Measurements from ENCODE around the gene GARIN5A. TPM values are rescaled to one million over a fixed set of nuclear protein-coding genes. Genes with fewer than 3 reads are reported as not detected.

GARIN5A gene
- 0.29 and 0.36 TPM in 2 replicates for total RNA-seq

DNA sequence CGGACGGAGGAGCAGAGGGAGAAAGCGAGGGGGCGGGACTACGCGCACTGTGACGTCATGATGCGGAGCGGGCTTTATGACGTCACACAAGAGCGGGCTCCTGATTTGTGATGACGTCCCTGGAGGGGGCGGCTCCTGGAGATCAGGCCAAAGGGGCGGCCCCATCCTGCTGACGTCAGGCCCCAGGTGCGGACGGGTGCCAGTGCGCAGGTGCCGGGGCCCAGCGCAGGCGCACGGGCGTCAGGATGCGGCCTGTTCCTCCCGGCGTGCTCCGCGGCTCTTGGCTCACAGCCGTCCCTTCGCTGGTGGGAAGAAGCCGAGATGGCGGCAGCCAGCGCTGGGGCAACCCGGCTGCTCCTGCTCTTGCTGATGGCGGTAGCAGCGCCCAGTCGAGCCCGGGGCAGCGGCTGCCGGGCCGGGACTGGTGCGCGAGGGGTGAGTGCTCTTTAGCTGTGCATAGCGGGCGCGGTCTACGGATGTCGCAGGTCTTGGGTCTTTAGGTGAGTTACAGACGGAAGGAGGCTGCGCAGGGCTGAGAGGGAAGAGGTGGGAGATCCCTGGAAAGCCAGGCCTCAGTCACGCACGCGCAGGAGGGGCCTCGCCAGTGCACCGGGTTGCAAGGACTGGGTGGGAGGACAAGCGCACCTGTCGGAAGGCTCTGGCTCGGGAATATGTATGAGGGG, at the start of gene GARIN5A, which contains the start of gene EMC10:
Gene GARIN5A (minus strand): TSS at position 625 of the 683 bp plus-strand sequence. CDS start 460 bp downstream, at position 165.
Gene EMC10 (plus strand): TSS at position 284 of the 683 bp plus-strand sequence. CDS start 38 bp downstream, at position 322.
- Histone ChIP-seq H3K4me3 (ENCODE audit: insufficient read depth, low read length) (peak within 1 kb of the TSS; percentile 99), H3K36me3 (ENCODE audit: insufficient read depth, low read length) (peaks cover 10% of the 10 kb centered on the region), H2AFZ (ENCODE audit: low read length) (peak within 1 kb of the TSS; percentile 93), H3K79me2 (ENCODE audit: insufficient read depth, low read length) (peaks cover 23% of the 10 kb centered on the region), H3K27ac (ENCODE audit: low read depth, low read length) (peak within 1 kb of the TSS; percentile 67), H3K4me1 (ENCODE audit: insufficient read depth, low read length) (peaks cover 7% of the 10 kb centered on the region), H3K9me3 (ENCODE audit: low read depth, low read length) (no peaks in the 10 kb centered on the region), H4K20me1 (ENCODE audit: insufficient read depth, low read length) (peaks cover 23% of the 10 kb centered on the region), H3K27me3 (ENCODE audit: insufficient read depth, low read length) (no peaks in the 10 kb centered on the region), H3K4me2 (ENCODE audit: insufficient read depth, low read length) (peak within 1 kb of the TSS; percentile 84)
- TF ChIP-seq, protein P1, sequence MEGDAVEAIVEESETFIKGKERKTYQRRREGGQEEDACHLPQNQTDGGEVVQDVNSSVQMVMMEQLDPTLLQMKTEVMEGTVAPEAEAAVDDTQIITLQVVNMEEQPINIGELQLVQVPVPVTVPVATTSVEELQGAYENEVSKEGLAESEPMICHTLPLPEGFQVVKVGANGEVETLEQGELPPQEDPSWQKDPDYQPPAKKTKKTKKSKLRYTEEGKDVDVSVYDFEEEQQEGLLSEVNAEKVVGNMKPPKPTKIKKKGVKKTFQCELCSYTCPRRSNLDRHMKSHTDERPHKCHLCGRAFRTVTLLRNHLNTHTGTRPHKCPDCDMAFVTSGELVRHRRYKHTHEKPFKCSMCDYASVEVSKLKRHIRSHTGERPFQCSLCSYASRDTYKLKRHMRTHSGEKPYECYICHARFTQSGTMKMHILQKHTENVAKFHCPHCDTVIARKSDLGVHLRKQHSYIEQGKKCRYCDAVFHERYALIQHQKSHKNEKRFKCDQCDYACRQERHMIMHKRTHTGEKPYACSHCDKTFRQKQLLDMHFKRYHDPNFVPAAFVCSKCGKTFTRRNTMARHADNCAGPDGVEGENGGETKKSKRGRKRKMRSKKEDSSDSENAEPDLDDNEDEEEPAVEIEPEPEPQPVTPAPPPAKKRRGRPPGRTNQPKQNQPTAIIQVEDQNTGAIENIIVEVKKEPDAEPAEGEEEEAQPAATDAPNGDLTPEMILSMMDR (IDR thresholded peaks at IDR 0.05; ENCODE audit: extremely low read depth, low read depth, low read length), result no peak
- DNase-seq (ENCODE audit: insufficient read length, low spot score, missing footprints), result peak; percentile 100

DNA sequence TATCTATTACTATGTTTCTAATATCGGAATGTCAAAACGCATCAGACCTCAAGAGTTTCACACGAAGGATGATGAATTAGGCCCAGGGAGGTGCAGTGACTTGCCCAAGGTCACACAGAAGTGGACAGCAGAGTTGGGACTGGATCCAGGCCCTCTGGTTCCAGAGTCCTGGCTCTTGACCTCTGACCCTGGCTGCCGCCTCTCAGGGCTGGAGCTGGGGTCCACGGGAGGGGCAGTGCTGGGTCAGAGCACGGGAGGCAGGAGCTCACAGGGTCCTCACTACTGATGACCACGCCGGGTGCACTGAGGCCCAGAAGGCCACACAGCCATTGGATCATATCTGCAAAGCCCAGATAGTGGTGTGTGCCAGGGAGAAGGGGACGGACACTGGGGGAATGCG, 46.2 kb upstream of the GARIN5A start:
- H3K4me3 ChIP-seq (ENCODE audit: insufficient read depth, low read length), result no peak overlapping the region
- TF ChIP-seq, protein P1 (IDR thresholded peaks at IDR 0.05; ENCODE audit: extremely low read depth, low read depth, low read length), result no peak

DNA sequence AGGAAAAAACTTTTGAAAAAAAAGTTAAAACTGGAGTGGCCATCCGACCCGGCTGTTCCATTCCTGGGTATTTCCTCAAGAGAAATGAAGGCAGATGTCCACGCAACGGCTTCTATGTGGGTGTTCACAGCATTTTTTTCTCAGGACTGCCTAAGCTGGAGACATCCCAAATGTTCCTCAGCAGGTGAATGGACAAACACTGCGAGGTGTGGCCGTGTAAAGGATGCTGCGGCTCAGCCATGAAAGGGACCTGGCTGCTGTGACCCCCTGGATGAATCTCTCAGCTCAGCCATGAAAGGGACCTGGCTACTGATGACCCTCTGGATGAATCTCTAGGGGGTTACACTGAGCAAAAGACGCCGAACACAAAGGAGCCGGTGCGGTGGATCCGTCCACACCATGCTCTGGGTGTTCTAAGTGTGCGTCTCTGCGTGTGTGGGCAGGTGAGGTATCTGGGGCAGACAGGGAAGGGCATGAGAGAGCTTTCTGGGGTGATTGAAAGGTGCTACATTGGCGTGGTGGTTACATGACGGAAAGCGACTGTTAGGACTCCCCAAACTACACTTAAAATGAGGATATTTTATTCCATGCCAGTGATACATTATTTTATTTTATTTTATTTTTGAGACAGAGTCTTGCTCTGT, 44.3 kb upstream of the GARIN5A start:
- Histone ChIP-seq H3K79me2 (ENCODE audit: insufficient read depth, low read length) (no peaks in the 10 kb centered on the region), H3K4me3 (ENCODE audit: insufficient read depth, low read length) (no peak overlapping the region), H4K20me1 (ENCODE audit: insufficient read depth, low read length) (no peaks in the 10 kb centered on the region), H3K36me3 (ENCODE audit: insufficient read depth, low read length) (no peaks in the 10 kb centered on the region), H3K4me2 (ENCODE audit: insufficient read depth, low read length) (no peak overlapping the region), H3K4me1 (ENCODE audit: insufficient read depth, low read length) (no peaks in the 10 kb centered on the region), H3K27ac (ENCODE audit: low read depth, low read length) (no peak overlapping the region), H3K9me3 (ENCODE audit: low read depth, low read length) (no peaks in the 10 kb centered on the region), H3K27me3 (ENCODE audit: insufficient read depth, low read length) (no peaks in the 10 kb centered on the region), H2AFZ (ENCODE audit: low read length) (no peak overlapping the region)
- peak; percentile 51 for DNase-seq (ENCODE audit: insufficient read length, low spot score, missing footprints)
- TF ChIP-seq, protein P1 (IDR thresholded peaks at IDR 0.05; ENCODE audit: extremely low read depth, low read depth, low read length), result no peak

More for the DNA sequence above, 46.2 kb upstream of the GARIN5A start:
- no peaks in the 10 kb centered on the region for H3K27me3 ChIP-seq (ENCODE audit: insufficient read depth, low read length)
- no peak overlapping the region for H3K4me2 ChIP-seq (ENCODE audit: insufficient read depth, low read length)
- H3K9me3 ChIP-seq (ENCODE audit: low read depth, low read length), result no peaks in the 10 kb centered on the region
- H3K36me3 ChIP-seq (ENCODE audit: insufficient read depth, low read length), result no peaks in the 10 kb centered on the region
- H3K79me2 ChIP-seq (ENCODE audit: insufficient read depth, low read length), result no peaks in the 10 kb centered on the region
- H2AFZ ChIP-seq (ENCODE audit: low read length), result no peak overlapping the region
- H3K4me1 ChIP-seq (ENCODE audit: insufficient read depth, low read length), result no peaks in the 10 kb centered on the region
- no peak for DNase-seq (ENCODE audit: insufficient read length, low spot score, missing footprints)
- no peak overlapping the region for H3K27ac ChIP-seq (ENCODE audit: low read depth, low read length)
- H4K20me1 ChIP-seq (ENCODE audit: insufficient read depth, low read length), result no peaks in the 10 kb centered on the region

DNA sequence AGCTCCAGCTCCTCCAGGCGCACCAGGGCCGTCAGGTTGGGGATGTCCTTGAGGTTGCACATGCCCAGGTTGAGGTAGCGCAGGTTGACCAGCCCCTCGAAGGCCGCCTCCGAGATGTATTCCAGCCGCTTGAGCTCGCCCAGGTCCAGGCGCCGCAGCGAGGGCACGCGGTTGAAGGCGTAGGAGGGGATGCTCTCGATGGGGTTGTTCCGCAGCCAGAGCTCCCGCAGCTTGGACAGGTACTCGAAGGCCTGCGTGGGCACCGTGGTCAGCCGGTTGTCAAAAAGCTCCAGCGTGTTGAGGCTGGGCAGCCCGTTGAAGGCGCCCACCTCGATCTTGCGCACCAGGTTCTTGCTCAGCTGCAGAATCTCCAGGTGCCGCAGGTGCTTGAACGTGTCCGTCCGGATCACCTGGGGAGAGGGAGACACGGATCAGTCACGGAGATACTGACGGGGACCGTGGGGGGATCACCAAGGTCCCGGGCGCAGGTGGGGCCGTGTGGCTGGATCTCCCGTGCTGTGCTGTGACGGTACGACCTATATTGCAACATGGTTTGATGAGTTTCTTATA, 42.4 kb upstream of the GARIN5A start:
- H3K4me3 ChIP-seq (ENCODE audit: insufficient read depth, low read length), result no peak overlapping the region
- TF ChIP-seq, protein P1 (IDR thresholded peaks at IDR 0.05; ENCODE audit: extremely low read depth, low read depth, low read length), result no peak
- no peaks in the 10 kb centered on the region for H3K79me2 ChIP-seq (ENCODE audit: insufficient read depth, low read length)
- no peaks in the 10 kb centered on the region for H4K20me1 ChIP-seq (ENCODE audit: insufficient read depth, low read length)
- no peaks in the 10 kb centered on the region for H3K9me3 ChIP-seq (ENCODE audit: low read depth, low read length)
- no peak overlapping the region for H2AFZ ChIP-seq (ENCODE audit: low read length)
- peak; percentile 72 for DNase-seq (ENCODE audit: insufficient read length, low spot score, missing footprints)
- no peaks in the 10 kb centered on the region for H3K36me3 ChIP-seq (ENCODE audit: insufficient read depth, low read length)
- no peak overlapping the region for H3K4me2 ChIP-seq (ENCODE audit: insufficient read depth, low read length)
- no peaks in the 10 kb centered on the region for H3K27me3 ChIP-seq (ENCODE audit: insufficient read depth, low read length)
- H3K27ac ChIP-seq (ENCODE audit: low read depth, low read length), result no peak overlapping the region
- no peaks in the 10 kb centered on the region for H3K4me1 ChIP-seq (ENCODE audit: insufficient read depth, low read length)
